ENCODE data around the gene CD44.

GRCh38 chr11:35089666-35090065 lies 49.3 kb upstream of the CD44 start:
- TF ChIP-seq REST (IDR thresholded peaks at IDR 0.05; ENCODE audit: low read depth) (no peak), YY1 (IDR thresholded peaks at IDR 0.05; ENCODE audit: low read depth) (no peak), EP300 (IDR thresholded peaks at IDR 0.05; ENCODE audit: borderline replicate concordance) (no peak), CEBPB (IDR thresholded peaks at IDR 0.05) (no peak)

Measured in Ishikawa (cell line).